Measurements from ENCODE around the gene GPR55. TPM values are rescaled to one million over a fixed set of nuclear protein-coding genes. Genes with fewer than 3 reads are reported as not detected.

Gene GPR55
- total and polyA plus RNA-seq, 2 of the 4 experiments (the other 2 are of a cell fraction) = 0.03 TPM; not detected in 1

GRCh38 chr2:230930149-230930780, 5.2 kb upstream of the GPR55 start:
- no peaks in the 10 kb centered on the region for H3K4me1 ChIP-seq (ENCODE audit: control insufficient read depth, insufficient read depth, low read length)
- dilution Hi-C loops (cut with HindIII; ENCODE audit: low sequenced_read_pairs, unreplicated experiment) = no loop called here
- no peak overlapping the region for H3K9ac ChIP-seq (ENCODE audit: low read depth, low read length)
- no peak overlapping the region for H3K56ac ChIP-seq (ENCODE audit: extremely low read depth, insufficient read depth, low read length)
- ChIA-PET POLR2A (ENCODE audit: unreplicated experiment) (no interaction called here), CTCF (no interaction called here)
- no peaks in the 10 kb centered on the region for H4K20me1 ChIP-seq (ENCODE audit: insufficient read depth, low read length)
- peaks cover 28% of the 10 kb centered on the region; the same call in 1 of the 2 replicates for H3K27me3 ChIP-seq (ENCODE audit: control insufficient read depth, insufficient read depth, low read length)
- no peaks in the 10 kb centered on the region for H3K36me3 ChIP-seq (ENCODE audit: control insufficient read depth, insufficient read depth, low read length)
- in situ Hi-C loops (cut with MboI; ENCODE audit: low sequenced_read_pairs) = no loop called here
- no peaks in the 10 kb centered on the region for H3K79me1 ChIP-seq (ENCODE audit: low read depth in 1 of 2, low read length in 2 of 2)
- intact Hi-C loops (cut with micrococcal nuclease) = no loop called here
- no peak overlapping the region for H2BK15ac ChIP-seq (ENCODE audit: low read depth, low read length)
- H4K91ac ChIP-seq (ENCODE audit: insufficient read depth, low read depth, low read length) = no peak overlapping the region
- no peak overlapping the region for H2BK5ac ChIP-seq (ENCODE audit: low read depth, low read length, poor library complexity, severe bottlenecking)
- H2BK120ac ChIP-seq (ENCODE audit: low read depth, low read length) = no peak overlapping the region
- no peak overlapping the region for H4K8ac ChIP-seq (ENCODE audit: low read depth in 2 of 2, low read length in 2 of 2)
- H3K4me3 ChIP-seq (ENCODE audit: insufficient read depth, low read depth, low read length) = no peak overlapping the region
- H2AK9ac ChIP-seq (replicated peaks; ENCODE audit: low read depth, low read length, poor library complexity) = no peak overlapping the region
- DNase-seq (no peak), ATAC-seq (ENCODE audit: low read depth) (no peak)
- H3K9me3 ChIP-seq (ENCODE audit: control insufficient read depth, insufficient read depth, low read length) = no peaks in the 10 kb centered on the region
- no CpG with 5 or more reads among the region's 7 CpGs for WGBS, 2 experiments (ENCODE audit: extremely low coverage in 2 of 2, insufficient read length in 1 of 2)
- no peak overlapping the region for H3K23ac ChIP-seq (ENCODE audit: low read depth, low read length)
- no peak overlapping the region for H2BK20ac ChIP-seq (ENCODE audit: low read depth, low read length)
- no peak overlapping the region for H3K27ac ChIP-seq (ENCODE audit: insufficient read depth, low read length)
- no peak overlapping the region for H2AK5ac ChIP-seq (ENCODE audit: low read depth, low read length)
- BruUV-seq (replicated peaks) = no TSS peak
- H2AFZ ChIP-seq (replicated peaks; ENCODE audit: low read length, poor library complexity) = no peak overlapping the region
- H3K9me1 ChIP-seq (ENCODE audit: insufficient read depth, low read length) = no peaks in the 10 kb centered on the region
- no peak overlapping the region for H3K4me2 ChIP-seq (ENCODE audit: low read depth, low read length)
- no peak overlapping the region for H3K14ac ChIP-seq (replicated peaks; ENCODE audit: low read depth, low read length)
- H4K5ac ChIP-seq (ENCODE audit: low read depth, low read length) = no peak overlapping the region
- H3K18ac ChIP-seq (ENCODE audit: low read depth, low read length) = no peak overlapping the region
- no peak for TF ChIP-seq CEBPB (IDR thresholded peaks at IDR 0.05; ENCODE audit: low read depth, low read length)
- no peak for TF ChIP-seq NFE2L2 (IDR thresholded peaks at IDR 0.05; ENCODE audit: low read depth, low read length)
- TF ChIP-seq CHD1 (IDR thresholded peaks at IDR 0.05; ENCODE audit: low read depth, low read length) = no peak
- no peak for TF ChIP-seq MAZ (IDR thresholded peaks at IDR 0.05; ENCODE audit: borderline replicate concordance, low read depth, low read length)
- no peak for TF ChIP-seq MAFK (IDR thresholded peaks at IDR 0.05; ENCODE audit: low read depth, low read length)
- no peak for TF ChIP-seq CTCF (conservative IDR thresholded peaks at IDR 0.05; ENCODE audit: low read depth, low read length)
- TF ChIP-seq FOS (IDR thresholded peaks at IDR 0.05; ENCODE audit: low read depth, low read length) = no peak
- TF ChIP-seq MXI1 (IDR thresholded peaks at IDR 0.05; ENCODE audit: borderline replicate concordance, low read depth, low read length) = no peak
- TF ChIP-seq RAD21 (IDR thresholded peaks at IDR 0.05; ENCODE audit: low read length) = no peak
- TF ChIP-seq RCOR1 (IDR thresholded peaks at IDR 0.05; ENCODE audit: insufficient replicate concordance, low read length) = no peak
- TF ChIP-seq ELK1 (IDR thresholded peaks at IDR 0.05; ENCODE audit: borderline replicate concordance, low read depth, low read length) = no peak
- TF ChIP-seq SMC3 (IDR thresholded peaks at IDR 0.05; ENCODE audit: low read depth, low read length) = no peak
- TF ChIP-seq USF2 (IDR thresholded peaks at IDR 0.05; ENCODE audit: low read depth, low read length) = no peak
- no peak for TF ChIP-seq RFX5 (IDR thresholded peaks at IDR 0.05; ENCODE audit: low read depth, low read length)
- H3K4ac ChIP-seq (ENCODE audit: low read depth, low read length) = no peak overlapping the region

Data from IMR-90 (cell line).